ENCODE measurements around the gene UGT3A2.

GRCh38 chr5:35996076-35996475 lies 70.6 kb downstream of the UGT3A2 start:
- TF ChIP-seq CTCF (IDR thresholded peaks at IDR 0.05; ENCODE audit: low read depth, low read length), result no peak
- no peak for TF ChIP-seq POLR2A (IDR thresholded peaks at IDR 0.05; ENCODE audit: extremely low read depth, insufficient read length)
- no peak for TF ChIP-seq MAX (IDR thresholded peaks at IDR 0.05; ENCODE audit: low read depth, low read length)

Measured in NB4 (cell line).